Stomach (tissue), 9 donors: ENCODE results near the gene RET. TPM values are rescaled to one million over a fixed set of nuclear protein-coding genes. Genes with fewer than 3 reads are reported as not detected.
"Not testable (repeated sequence)": the region's sequence is repeated elsewhere in the genome, so short reads cannot be mapped to it uniquely, and the experiment has no call there.

ENCODE experiments used
- DNase-seq, 2 donors: peaks; one replicate each; pipeline versions ENCODE4 v3.0.0 to v3.0.0-alpha.2; 2013 to 2019
- H3K27ac ChIP-seq, 5 donors: fragments of 200-600 bp in 4 of 5; sonication (generic) in 4 of 5; one replicate each; pipeline ENCODE4 v1.5.1; 2013 to 2019; ENCODE audit warnings: mild to moderate bottlenecking in 1 of 5, moderate library complexity in 1 of 5
- H3K27me3 ChIP-seq, 3 donors: fragments of 200-600 bp; sonication (generic); one replicate each; pipeline ENCODE4 v1.5.1; 2017 to 2019; ENCODE audit warnings: mixed run types in 1 of 3
- H3K36me3 ChIP-seq, 4 donors: fragments of 200-600 bp; sonication (generic); 1 replicate in 3 of 4; 2 replicates in 1 of 4; pipeline ENCODE4 v1.5.1; 2016 to 2019
- H3K4me1 ChIP-seq, 4 donors: fragments of 200-600 bp; sonication (generic); one replicate each; pipeline ENCODE4 v1.5.1; 2016 to 2019
- H3K4me3 ChIP-seq, 4 donors: fragments of 200-600 bp; sonication (generic) in 3 of 4; one replicate each; pipeline ENCODE4 v1.5.1; 2016 to 2019; ENCODE audit warnings: mild to moderate bottlenecking in 1 of 4
- H3K9me3 ChIP-seq, 4 donors: fragments of 200-600 bp; sonication (generic); one replicate each; pipeline ENCODE4 v1.5.1; 2016 to 2019
- CTCF ChIP-seq, 7 experiments: fragments of 450-650 bp in 4 of 7; fragments of 200-600 bp in 3 of 7; sonication (generic) in 3 of 7; IDR thresholded peaks; one replicate each; pipeline ENCODE4 v1.5.1; 2016 to 2019; ENCODE audit warnings: antibody characterized with exemption in 7 of 7, control low read depth in 2 of 7, mild to moderate bottlenecking in 1 of 7
- EP300 ChIP-seq: sonication (generic); formaldehyde crosslinking; IDR thresholded peaks from one replicate; pipeline ENCODE4 v1.6.1; 2017; ENCODE audit warnings: antibody characterized with exemption
- POLR2A ChIP-seq, 4 donors: fragments of 450-650 bp; IDR thresholded peaks; one replicate each; pipeline ENCODE4 v1.6.1; 2016; ENCODE audit warnings: antibody characterized with exemption in 4 of 4, control low read depth in 2 of 4, mild to moderate bottlenecking in 1 of 4, moderate library complexity in 1 of 4
- POLR2AphosphoS5 ChIP-seq, 3 donors: sonication (generic); formaldehyde crosslinking; IDR thresholded peaks; one replicate each; pipeline ENCODE4 v1.6.1; 2016; ENCODE audit warnings: antibody characterized with exemption in 3 of 3
- WGBS, 5 donors: extraction: QIAGEN DNeasy Blood & Tissue Kit in 3 of 5; methylation state at CpG; one replicate each; pipeline versions ENCODE4 v1.1.5 to v1.1.7; 2013 to 2018; 5-methylcytosine and 5-hydroxymethylcytosine counted together
- intact Hi-C: fragments of 100-400 bp; cut with DNase I; formaldehyde crosslinking; loops from one replicate; pipeline ENCODE4 v1.15.1; 2023; ENCODE audit warnings: low total_unique reads
- polyA plus RNA-seq, 3 donors: library from polyadenylated mRNA; stranded (reverse); fragments of 200-250 nt; gene quantifications; one replicate each; pipeline ENCODE4 v1.2.3, GENCODE V29; 2013
- total RNA-seq, 5 donors: library from RNA; depleted of rRNA; stranded (reverse); fragments of >200 nt; gene quantifications; one replicate each; pipeline versions ENCODE4 v1.1.0 to v1.2.3, GENCODE V29; 2014 to 2016
- donor health status: healthy with polysubstance abuse.
- donor health status: Bipolar disorder and iron deficiency.
- donor health status: healthy.

Gene RET
- total and polyA plus RNA-seq, 8 donors: 0.31 to 9.8 (median 2.5) TPM; not detected in 2

DNA sequence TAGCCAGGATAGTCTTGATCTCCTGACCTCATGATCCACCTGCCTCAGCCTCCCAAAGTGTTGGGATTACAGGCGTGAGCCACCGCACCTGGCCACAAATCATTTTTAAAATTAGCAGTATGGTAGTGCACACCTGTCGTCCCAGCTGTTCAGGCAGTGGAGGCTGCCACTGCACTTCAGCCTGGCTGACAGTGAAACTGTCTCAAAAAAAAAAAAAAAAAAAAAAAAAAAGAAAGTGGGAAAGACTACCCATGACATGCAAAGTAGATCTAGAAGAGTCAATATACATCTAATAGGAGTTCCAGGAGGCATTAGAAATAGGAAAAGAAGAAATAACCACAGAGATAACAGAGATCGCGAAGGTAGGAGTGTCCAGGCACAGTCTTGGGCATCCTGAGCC is 64.6 kb downstream of the RET start:
- intact Hi-C loops: no loop called here

DNA sequence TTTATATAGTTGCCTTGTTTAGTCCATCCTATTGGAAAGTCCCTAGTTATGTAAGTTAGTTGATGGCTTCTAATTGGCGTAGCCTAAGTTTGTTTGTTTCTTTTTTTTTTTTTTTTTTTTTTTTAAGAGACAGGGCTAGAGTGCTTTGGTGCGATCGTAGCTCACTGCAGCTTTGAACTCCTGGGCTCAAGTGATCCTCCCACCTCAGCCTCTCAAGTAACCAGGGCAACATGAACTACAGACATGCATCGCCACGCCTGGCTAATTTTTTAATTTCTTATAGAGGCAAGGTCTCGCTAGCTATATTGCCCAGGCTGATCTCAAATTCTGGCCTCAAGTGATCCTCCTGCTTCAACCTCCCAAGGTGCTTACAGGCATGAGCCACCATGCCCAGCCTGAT is 68.4 kb downstream of the RET start:
- intact Hi-C loops: no loop called here
- H3K9me3 ChIP-seq: peaks cover 0 to 8% (median 0%) of the 10 kb centered on the region in 4 donors
- WGBS, 5 donors: 81 to 88% (median 85%) methylated on average over 6 of the region's 6 CpGs
- H3K36me3 ChIP-seq: no peaks in the 10 kb centered on the region
- peaks cover 4 to 60% (median 15%) of the 10 kb centered on the region in 4 donors for H3K4me1 ChIP-seq
- H3K27ac ChIP-seq: no peak overlapping the region
- H3K4me3 ChIP-seq: no peak overlapping the region
- no peak for DNase-seq
- TF ChIP-seq POLR2AphosphoS5 (IDR thresholded peaks at IDR 0.05) (no peak), EP300 (no peak), CTCF (IDR thresholded peaks at IDR 0.05) (no peak), POLR2A (IDR thresholded peaks at IDR 0.05) (no peak)
- H3K27me3 ChIP-seq: no peaks in the 10 kb centered on the region

More for the DNA sequence above, 64.6 kb downstream of the RET start:
- 87 to 99% (median 92%) methylated on average over 5 of the region's 5 CpGs for WGBS, 5 donors
- no peak overlapping the region for H3K4me3 ChIP-seq
- H3K27ac ChIP-seq: peak overlapping the region in 1 of 5 donors; percentile 37
- TF ChIP-seq EP300: no peak
- no peak for TF ChIP-seq POLR2AphosphoS5 (IDR thresholded peaks at IDR 0.05)
- no peak for TF ChIP-seq POLR2A (IDR thresholded peaks at IDR 0.05)
- TF ChIP-seq CTCF (IDR thresholded peaks at IDR 0.05): no peak
- no peak for DNase-seq
- H3K27me3 ChIP-seq: no peaks in the 10 kb centered on the region
- no peaks in the 10 kb centered on the region for H3K36me3 ChIP-seq
- H3K9me3 ChIP-seq: no peaks in the 10 kb centered on the region
- H3K4me1 ChIP-seq: peaks cover 14 to 80% (median 36%) of the 10 kb centered on the region in 4 donors

DNA sequence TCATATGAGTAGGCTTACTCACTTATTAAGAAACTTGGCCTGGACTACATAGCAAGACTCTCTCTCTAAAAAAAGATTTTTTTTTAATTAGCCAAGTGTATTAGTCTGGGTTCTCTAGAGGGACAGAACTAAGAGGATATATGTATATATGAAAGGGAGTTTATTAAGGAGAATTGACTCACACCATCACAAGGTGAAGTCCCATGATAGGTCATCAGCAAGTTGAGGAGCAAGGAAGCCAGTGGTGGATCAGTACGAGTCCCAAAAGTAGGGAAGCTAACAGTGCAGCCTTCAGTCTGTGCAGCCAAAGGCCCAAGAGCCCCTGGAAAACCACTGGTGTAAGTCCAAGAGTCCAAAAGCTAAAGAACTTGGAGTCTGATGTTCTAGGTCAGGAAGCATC is 69.1 kb downstream of the RET start:
- intact Hi-C loops, H3K4me3 ChIP-seq, H3K36me3 ChIP-seq, H3K9me3 ChIP-seq, H3K27me3 ChIP-seq, H3K27ac ChIP-seq, DNase-seq: not testable (repeated sequence)
- peaks cover 0 to 57% (median 13%) of the 10 kb centered on the region in 4 donors for H3K4me1 ChIP-seq
- WGBS, 5 donors: 81 to 100% (median 90%) methylated on average over 1 of the region's 1 CpG

DNA sequence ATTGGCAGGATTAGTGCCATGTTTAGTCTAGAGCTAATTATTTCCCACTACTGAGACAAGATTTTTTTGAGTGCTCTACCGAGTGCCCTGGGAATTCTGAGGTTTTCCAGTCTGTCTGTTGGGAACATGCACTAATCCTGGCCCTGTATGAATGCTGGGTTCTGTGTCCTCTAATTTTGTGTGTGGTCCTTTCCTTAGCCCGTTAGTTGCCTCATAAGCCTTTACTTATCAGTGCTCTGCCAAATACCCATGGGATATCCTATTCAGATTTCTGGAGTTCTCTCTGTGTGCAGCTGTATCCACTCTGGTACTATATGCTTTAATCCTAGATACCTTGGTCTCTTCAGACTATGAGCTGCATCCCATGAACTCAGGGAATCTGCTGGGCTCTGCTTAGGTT is 74.5 kb downstream of the RET start:
- 42 to 71% (median 66%) methylated on average over 2 of the region's 2 CpGs for WGBS, 5 donors
- Histone ChIP-seq H3K27me3 (no peaks in the 10 kb centered on the region), H3K4me3 (no peak overlapping the region), H3K36me3 (no peaks in the 10 kb centered on the region), H3K27ac (no peak overlapping the region), H3K4me1 (peaks cover 0 to 49% (median 9%) of the 10 kb centered on the region in 4 donors), H3K9me3 (peaks cover 0 to 8% (median 0%) of the 10 kb centered on the region in 4 donors)
- TF ChIP-seq CTCF (IDR thresholded peaks at IDR 0.05) (no peak), POLR2AphosphoS5 (IDR thresholded peaks at IDR 0.05) (no peak), POLR2A (IDR thresholded peaks at IDR 0.05) (no peak), EP300 (no peak)
- no peak for DNase-seq
- intact Hi-C loops: no loop called here

DNA sequence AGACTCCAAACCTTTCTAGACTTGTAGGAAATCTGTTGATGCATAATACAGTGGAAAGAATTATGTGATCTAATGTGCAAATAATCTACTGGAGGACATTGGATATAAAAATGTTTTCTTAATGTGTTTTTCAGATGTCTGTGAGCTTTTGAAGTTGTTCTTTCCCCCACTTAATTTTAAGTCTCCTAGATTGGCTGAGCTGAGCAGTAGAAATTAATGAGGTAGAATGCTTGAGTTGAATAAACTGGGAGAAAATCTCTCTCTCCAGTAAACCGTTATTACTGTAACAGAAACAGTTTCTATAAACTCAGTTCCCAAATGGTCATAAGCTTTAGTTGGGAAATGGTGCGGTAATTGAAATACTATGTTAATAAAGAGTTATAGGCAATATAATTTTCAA is 77.0 kb downstream of the RET start:
- Histone ChIP-seq H3K27ac (no peak overlapping the region), H3K4me3 (no peak overlapping the region), H3K4me1 (peaks cover 0 to 53% (median 16%) of the 10 kb centered on the region in 4 donors), H3K9me3 (peaks cover 0 to 4% (median 0%) of the 10 kb centered on the region in 4 donors), H3K36me3 (no peaks in the 10 kb centered on the region), H3K27me3 (no peaks in the 10 kb centered on the region)
- no peak for DNase-seq
- TF ChIP-seq POLR2AphosphoS5 (IDR thresholded peaks at IDR 0.05) (no peak), EP300 (no peak), CTCF (IDR thresholded peaks at IDR 0.05) (no peak), POLR2A (IDR thresholded peaks at IDR 0.05) (no peak)
- WGBS, 5 donors: 71 to 90% (median 81%) methylated on average over 2 of the region's 2 CpGs
- intact Hi-C loops: no loop called here
